ENCODE measurements around the gene RALB.

DNA sequence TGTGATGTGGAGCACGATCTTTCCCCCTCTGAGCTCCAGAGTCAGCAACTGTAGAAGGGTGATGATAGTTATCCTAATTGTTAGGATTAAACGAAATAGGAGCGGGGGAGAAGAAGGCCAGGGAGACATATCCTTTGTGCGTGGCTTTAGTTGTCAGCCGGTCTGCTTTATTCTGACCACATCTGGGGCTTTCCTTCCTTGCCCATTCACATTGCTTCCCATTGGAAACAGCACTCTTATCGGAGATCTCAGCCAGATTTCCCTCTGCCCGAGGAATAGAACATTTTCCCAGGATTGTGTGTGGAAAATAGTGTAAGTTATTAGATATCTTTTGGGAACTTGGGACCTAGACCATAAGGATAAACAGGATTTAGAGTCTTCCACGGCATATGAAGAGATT lies 1.5 kb downstream of the RALB start:
- TF ChIP-seq, protein P1, sequence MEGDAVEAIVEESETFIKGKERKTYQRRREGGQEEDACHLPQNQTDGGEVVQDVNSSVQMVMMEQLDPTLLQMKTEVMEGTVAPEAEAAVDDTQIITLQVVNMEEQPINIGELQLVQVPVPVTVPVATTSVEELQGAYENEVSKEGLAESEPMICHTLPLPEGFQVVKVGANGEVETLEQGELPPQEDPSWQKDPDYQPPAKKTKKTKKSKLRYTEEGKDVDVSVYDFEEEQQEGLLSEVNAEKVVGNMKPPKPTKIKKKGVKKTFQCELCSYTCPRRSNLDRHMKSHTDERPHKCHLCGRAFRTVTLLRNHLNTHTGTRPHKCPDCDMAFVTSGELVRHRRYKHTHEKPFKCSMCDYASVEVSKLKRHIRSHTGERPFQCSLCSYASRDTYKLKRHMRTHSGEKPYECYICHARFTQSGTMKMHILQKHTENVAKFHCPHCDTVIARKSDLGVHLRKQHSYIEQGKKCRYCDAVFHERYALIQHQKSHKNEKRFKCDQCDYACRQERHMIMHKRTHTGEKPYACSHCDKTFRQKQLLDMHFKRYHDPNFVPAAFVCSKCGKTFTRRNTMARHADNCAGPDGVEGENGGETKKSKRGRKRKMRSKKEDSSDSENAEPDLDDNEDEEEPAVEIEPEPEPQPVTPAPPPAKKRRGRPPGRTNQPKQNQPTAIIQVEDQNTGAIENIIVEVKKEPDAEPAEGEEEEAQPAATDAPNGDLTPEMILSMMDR (IDR thresholded peaks at IDR 0.05; ENCODE audit: borderline replicate concordance, extremely low read depth, low read length, poor library complexity, severe bottlenecking): no peak
- TF ChIP-seq EZH2 (IDR thresholded peaks at IDR 0.05; ENCODE audit: borderline replicate concordance, low read depth, low read length, severe bottlenecking): no peak
